HG03439 (cell line): ENCODE measurements around the gene OR12D1.
"Not testable (repeated sequence)": the region's sequence is repeated elsewhere in the genome, so short reads cannot be mapped to it uniquely, and the experiment has no call there.

Experiments used
- ATAC-seq: cut with Tn5 transposase; IDR thresholded peaks from one replicate; pipeline ENCODE4 v1.9.1; 2021; ENCODE audit warnings: mild to moderate bottlenecking, moderate library complexity; ENCODE audit not compliant: unreplicated experiment

Gene OR12D1

GRCh38 chr6:29414588-29414987, at the start of gene OR12D1:
TSS of gene OR12D1 (plus strand) at chr6:29414928.
- ATAC-seq: no peak

GRCh38 chr6:29368765-29369164, 46.0 kb upstream of the OR12D1 start, which contains the start of gene OR5V1:
TSS of gene OR5V1 (minus strand) at chr6:29368865. CDS start at chr6:29356195, 12,670 bp downstream.
- ATAC-seq: no peak

- ATAC-seq: no peak
Observed at GRCh38 chr6:29375191-29375590, 39.5 kb upstream of the OR12D1 start, which contains the start of gene OR12D3. TSS of gene OR12D3 (minus strand) at chr6:29375291. CDS start at chr6:29375287, 4 bp downstream.

GRCh38 chr6:29376003-29376402, 38.7 kb upstream of the OR12D1 start:
- no peak for ATAC-seq

- no peak for ATAC-seq
Observed at GRCh38 chr6:29388533-29388932, 26.2 kb upstream of the OR12D1 start.

GRCh38 chr6:29395331-29395730, 19.4 kb upstream of the OR12D1 start, which contains the start of gene OR12D2:
TSS of gene OR12D2 (plus strand) at chr6:29395631. CDS start at chr6:29396700, 1,069 bp downstream.
- no peak for ATAC-seq

GRCh38 chr6:29399525-29399924, 15.2 kb upstream of the OR12D1 start:
- ATAC-seq: no peak

GRCh38 chr6:29403801-29404200, 10.9 kb upstream of the OR12D1 start:
- ATAC-seq: no peak

GRCh38 chr6:29419516-29419915, 4.8 kb downstream of the OR12D1 start:
- ATAC-seq: no peak

GRCh38 chr6:29424168-29424567, 9.4 kb downstream of the OR12D1 start:
- no peak for ATAC-seq

- no peak for ATAC-seq
Observed at GRCh38 chr6:29424575-29424974, 9.8 kb downstream of the OR12D1 start.

- ATAC-seq: no peak
Observed at GRCh38 chr6:29425075-29425474, 10.3 kb downstream of the OR12D1 start.

GRCh38 chr6:29426654-29427053, 11.9 kb downstream of the OR12D1 start:
- no peak for ATAC-seq

- not testable (repeated sequence) for ATAC-seq
Observed at GRCh38 chr6:29436730-29437129, 22.0 kb downstream of the OR12D1 start.

GRCh38 chr6:29439006-29439405, 24.3 kb downstream of the OR12D1 start, which contains the start of gene OR10C1:
TSS of gene OR10C1 (plus strand) at chr6:29439306. CDS start at chr6:29440016, 710 bp downstream.
- ATAC-seq: no peak

- ATAC-seq: no peak
Observed at GRCh38 chr6:29442719-29443118, 28.0 kb downstream of the OR12D1 start.

- ATAC-seq: not testable (repeated sequence)
Observed at GRCh38 chr6:29444031-29444430, 29.3 kb downstream of the OR12D1 start.

- no peak for ATAC-seq
Observed at GRCh38 chr6:29447670-29448069, 32.9 kb downstream of the OR12D1 start.

- ATAC-seq: no peak
Observed at GRCh38 chr6:29451471-29452193, 36.9 kb downstream of the OR12D1 start.

GRCh38 chr6:29456971-29457370, 42.2 kb downstream of the OR12D1 start, which contains the start of the genes OR11A1 and OR2H1:
TSS of gene OR11A1 (minus strand) at chr6:29457071. CDS start at chr6:29427641, 29,430 bp downstream.
TSS of gene OR2H1 (plus strand) at chr6:29457155. CDS start at chr6:29461770, 4,615 bp downstream.
- ATAC-seq: no peak

GRCh38 chr6:29461021-29461814, 46.5 kb downstream of the OR12D1 start:
- no peak for ATAC-seq
